ENCODE data around the gene EYA2.

Gene EYA2

DNA sequence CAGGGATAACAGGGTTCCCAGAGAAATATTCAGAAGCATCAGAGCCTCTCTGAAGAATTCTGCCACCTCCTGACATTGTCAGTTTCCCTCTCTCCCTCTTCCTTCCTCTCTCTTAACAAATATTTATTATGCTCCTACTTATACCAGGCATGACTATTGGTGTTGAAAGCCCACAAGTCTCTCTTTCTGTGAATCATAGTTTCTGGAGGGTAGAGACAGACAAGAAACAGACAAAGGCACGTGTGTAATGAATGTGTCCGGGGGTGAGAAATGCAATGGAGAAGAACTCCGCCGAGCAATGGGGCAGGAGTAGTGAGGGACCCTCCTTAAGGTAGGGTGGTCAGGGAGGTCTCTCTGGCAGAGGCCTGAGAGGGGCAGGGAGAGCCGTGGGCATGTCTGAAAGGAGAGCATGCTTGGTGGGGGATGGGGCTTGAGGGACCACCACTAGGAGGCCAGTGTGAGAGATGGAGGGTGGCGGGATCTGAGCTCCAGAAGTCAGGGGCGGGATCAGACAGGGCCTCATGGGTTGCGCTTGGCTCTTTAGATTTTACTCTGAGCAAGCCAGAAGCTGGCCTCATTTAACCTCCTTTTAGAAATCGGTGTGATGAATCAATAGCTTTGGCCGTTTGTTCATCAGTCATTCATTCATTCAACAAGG, 57.3 kb downstream of the EYA2 start:
- Histone ChIP-seq H3K4me1 (ENCODE audit: low read depth, poor library complexity, severe bottlenecking) (no peaks in the 10 kb centered on the region), H3K9ac (no peak overlapping the region), H4K20me1 (ENCODE audit: insufficient read depth) (peaks cover 7% of the 10 kb centered on the region), H3K79me2 (ENCODE audit: insufficient read depth, low read depth) (peaks cover 94% of the 10 kb centered on the region), H2AFZ (ENCODE audit: low read depth) (no peak overlapping the region), H3K27ac (no peak overlapping the region), H3K4me3 (IDR thresholded peaks at IDR 0.05; ENCODE audit: insufficient read depth, low read depth, low read length) (no peak overlapping the region), H3K4me2 (no peak overlapping the region), H3K36me3 (ENCODE audit: insufficient read depth) (no peaks in the 10 kb centered on the region; the same call in 1 of the 2 replicates), H3K27me3 (ENCODE audit: insufficient read depth, low read depth) (no peaks in the 10 kb centered on the region)
- TF ChIP-seq CTCF (conservative IDR thresholded peaks at IDR 0.05; ENCODE audit: low read depth, low read length) = no peak

GRCh38 chr20:46953596-46953995, 59.0 kb downstream of the EYA2 start:
- Histone ChIP-seq H2AFZ (ENCODE audit: low read depth) (no peak overlapping the region), H3K27ac (no peak overlapping the region), H3K79me2 (ENCODE audit: insufficient read depth, low read depth) (peaks cover 94% of the 10 kb centered on the region), H3K4me1 (ENCODE audit: low read depth, poor library complexity, severe bottlenecking) (no peaks in the 10 kb centered on the region), H3K4me3 (IDR thresholded peaks at IDR 0.05; ENCODE audit: insufficient read depth, low read depth, low read length) (no peak overlapping the region), H3K9ac (no peak overlapping the region), H3K36me3 (ENCODE audit: insufficient read depth) (no peaks in the 10 kb centered on the region; the same call in 1 of the 2 replicates), H3K4me2 (no peak overlapping the region), H4K20me1 (ENCODE audit: insufficient read depth) (peaks cover 4% of the 10 kb centered on the region), H3K27me3 (ENCODE audit: insufficient read depth, low read depth) (no peaks in the 10 kb centered on the region)
- TF ChIP-seq CTCF (conservative IDR thresholded peaks at IDR 0.05; ENCODE audit: low read depth, low read length) = no peak

DNA sequence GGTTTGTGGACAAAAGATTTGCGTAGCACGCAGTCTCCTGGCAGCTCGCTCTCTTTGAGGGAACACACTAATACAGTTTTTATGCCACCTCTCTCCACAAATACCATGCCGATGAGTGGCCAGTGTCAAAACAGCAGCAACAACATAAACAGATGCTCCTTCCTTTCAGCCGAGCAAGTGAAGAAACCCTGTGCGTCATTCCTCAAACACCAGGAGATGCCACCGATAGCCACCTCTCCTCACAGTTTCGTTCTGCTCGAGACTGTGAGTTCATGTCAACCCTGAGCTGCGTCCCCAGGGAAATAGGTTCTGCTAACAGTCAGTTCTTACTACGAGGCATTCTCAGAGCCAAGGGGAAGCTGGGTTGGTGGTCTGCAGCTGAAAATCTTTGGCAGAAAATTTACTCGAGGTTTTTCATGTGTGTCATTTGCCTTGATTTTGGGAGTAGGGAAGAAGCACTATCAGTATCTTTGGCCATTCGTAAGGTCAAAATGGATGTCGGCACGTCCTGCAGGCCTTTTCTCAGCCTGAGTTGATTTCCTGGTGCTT, 59.9 kb downstream of the EYA2 start:
- no peak for TF ChIP-seq CTCF (conservative IDR thresholded peaks at IDR 0.05; ENCODE audit: low read depth, low read length)
- H4K20me1 ChIP-seq (ENCODE audit: insufficient read depth) = peaks cover 4% of the 10 kb centered on the region
- H3K79me2 ChIP-seq (ENCODE audit: insufficient read depth, low read depth) = peaks cover 94% of the 10 kb centered on the region
- no peak overlapping the region for H3K4me2 ChIP-seq
- H3K9ac ChIP-seq = no peak overlapping the region
- no peak overlapping the region for H3K27ac ChIP-seq
- no peak overlapping the region for H3K4me3 ChIP-seq (IDR thresholded peaks at IDR 0.05; ENCODE audit: insufficient read depth, low read depth, low read length)
- no peaks in the 10 kb centered on the region for H3K27me3 ChIP-seq (ENCODE audit: insufficient read depth, low read depth)
- H3K36me3 ChIP-seq (ENCODE audit: insufficient read depth) = no peaks in the 10 kb centered on the region; the same call in 1 of the 2 replicates
- no peaks in the 10 kb centered on the region for H3K4me1 ChIP-seq (ENCODE audit: low read depth, poor library complexity, severe bottlenecking)
- no peak overlapping the region for H2AFZ ChIP-seq (ENCODE audit: low read depth)

DNA sequence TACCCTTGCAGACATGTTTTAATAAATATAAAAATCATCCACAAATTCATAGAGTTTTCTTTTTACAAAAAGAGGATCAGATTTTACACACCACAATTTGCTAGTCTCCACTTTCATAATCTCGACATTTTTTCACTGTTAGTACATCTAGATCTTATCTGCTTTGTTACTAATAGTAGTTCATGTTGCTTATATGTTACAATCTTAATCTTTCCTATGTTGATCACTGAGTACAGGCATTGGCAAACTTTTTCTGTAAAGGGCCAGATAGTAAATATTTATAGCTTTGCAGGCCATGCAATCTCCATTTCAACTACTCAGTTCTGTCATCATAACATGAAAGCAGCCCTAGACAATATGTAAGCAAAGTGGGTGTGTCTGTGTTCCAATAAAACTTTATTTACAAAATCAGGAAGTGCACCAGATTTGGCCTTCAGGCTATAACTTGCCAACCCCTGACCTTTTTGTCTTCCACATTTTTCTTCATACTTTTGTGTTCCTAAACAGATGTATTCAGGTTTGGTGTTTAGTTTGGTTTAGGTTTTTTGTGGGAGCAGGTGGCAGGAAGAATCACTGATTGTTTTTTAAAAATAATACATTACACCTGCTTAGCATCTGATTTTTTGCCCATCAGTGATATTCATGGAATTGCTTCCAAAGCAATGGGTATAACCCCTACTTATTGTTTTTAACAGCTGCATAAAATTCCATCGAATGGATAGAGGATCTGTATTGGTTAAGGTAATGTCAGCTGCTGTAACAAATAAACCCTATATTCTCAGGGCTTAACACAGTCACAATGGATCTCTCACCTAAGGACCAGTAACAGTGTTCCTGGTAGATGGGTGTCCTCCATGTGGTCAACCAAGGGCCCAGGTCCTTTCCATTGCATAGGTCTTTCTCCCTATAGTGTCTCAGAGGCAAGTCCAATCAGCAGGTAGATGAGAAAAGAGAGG, 61.2 kb downstream of the EYA2 start:
- H4K20me1 ChIP-seq (ENCODE audit: insufficient read depth) = peaks cover 4% of the 10 kb centered on the region
- no peak overlapping the region for H3K9ac ChIP-seq
- H3K36me3 ChIP-seq (ENCODE audit: insufficient read depth) = no peaks in the 10 kb centered on the region; the same call in 1 of the 2 replicates
- peaks cover 94% of the 10 kb centered on the region for H3K79me2 ChIP-seq (ENCODE audit: insufficient read depth, low read depth)
- no peak overlapping the region for H3K4me2 ChIP-seq
- H2AFZ ChIP-seq (ENCODE audit: low read depth) = no peak overlapping the region
- H3K27ac ChIP-seq = no peak overlapping the region
- H3K27me3 ChIP-seq (ENCODE audit: insufficient read depth, low read depth) = no peaks in the 10 kb centered on the region
- TF ChIP-seq CTCF (conservative IDR thresholded peaks at IDR 0.05; ENCODE audit: low read depth, low read length) = no peak
- no peak overlapping the region for H3K4me3 ChIP-seq (IDR thresholded peaks at IDR 0.05; ENCODE audit: insufficient read depth, low read depth, low read length)
- no peaks in the 10 kb centered on the region for H3K4me1 ChIP-seq (ENCODE audit: low read depth, poor library complexity, severe bottlenecking)

Data from KMS-11 (cell line).